CD4-positive, alpha-beta T cell treated with Interleukin-6 for 4 hours (primary cell): Measurements from ENCODE around the gene GLB1L2.

ENCODE experiments used
- DNase-seq: peaks from one replicate; pipeline ENCODE4 v3.0.0-alpha.2; 2020; ENCODE audit warnings: mixed read lengths

GLB1L2 gene

DNA sequence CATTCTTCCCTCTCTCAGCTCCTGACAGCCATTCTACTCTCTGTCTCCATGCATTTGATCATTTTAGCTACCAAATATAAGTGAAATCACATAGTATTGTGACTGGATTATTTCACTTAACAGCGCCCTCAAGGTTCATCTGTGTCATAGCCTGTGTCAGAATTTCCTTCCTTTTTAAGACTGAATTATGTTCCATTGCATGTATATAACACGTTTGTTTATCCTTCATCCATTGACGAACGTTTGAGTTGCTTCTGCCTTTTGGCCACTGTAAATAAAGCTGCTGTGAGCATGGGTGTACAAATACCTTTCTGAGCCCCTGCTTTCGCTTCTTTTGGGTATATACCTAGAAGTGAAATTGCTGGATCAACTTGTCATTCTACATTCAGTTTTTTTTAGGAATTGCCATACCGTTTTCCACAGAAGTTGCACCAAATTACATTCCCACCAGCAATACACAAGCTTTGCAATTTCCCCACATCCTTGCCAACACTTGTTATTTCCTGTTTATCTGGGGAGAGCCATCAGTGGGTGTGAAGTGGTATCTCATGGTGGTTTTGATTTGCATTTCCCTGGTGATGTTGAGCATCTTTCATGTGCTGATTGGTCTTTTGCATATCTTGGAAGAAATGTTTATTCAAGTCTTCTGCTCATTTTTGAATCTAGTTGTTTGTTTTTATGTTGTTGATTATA is 17.5 kb downstream of the GLB1L2 start:
- no peak for DNase-seq

DNA sequence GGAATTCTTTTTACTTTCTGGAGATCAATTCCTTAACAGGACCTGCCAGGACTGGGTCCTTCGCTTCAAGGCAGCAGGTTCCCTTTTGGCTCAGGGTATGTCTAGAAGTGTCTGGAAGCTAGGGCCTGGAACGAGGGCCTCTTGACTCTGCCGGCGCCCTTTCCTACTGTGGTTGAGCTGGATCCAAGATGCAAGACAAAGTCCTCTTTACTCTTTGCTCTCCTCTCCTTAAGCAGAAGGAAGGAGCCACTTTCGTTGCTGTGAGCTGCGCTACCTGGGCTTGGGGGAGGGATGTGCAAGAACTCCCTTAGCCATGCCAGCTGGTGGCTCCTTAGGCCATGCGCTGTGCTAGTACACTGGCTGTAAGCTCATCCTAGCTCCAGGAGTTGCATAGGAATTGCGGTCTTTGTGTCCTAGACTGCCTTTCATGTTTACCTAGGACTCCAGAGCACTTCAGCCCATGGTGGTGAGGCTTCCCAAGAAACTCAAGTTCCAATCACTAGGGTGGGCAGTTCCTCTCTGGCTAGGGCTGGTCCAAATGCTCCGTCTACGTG is 18.1 kb downstream of the GLB1L2 start:
- no peak for DNase-seq

DNA sequence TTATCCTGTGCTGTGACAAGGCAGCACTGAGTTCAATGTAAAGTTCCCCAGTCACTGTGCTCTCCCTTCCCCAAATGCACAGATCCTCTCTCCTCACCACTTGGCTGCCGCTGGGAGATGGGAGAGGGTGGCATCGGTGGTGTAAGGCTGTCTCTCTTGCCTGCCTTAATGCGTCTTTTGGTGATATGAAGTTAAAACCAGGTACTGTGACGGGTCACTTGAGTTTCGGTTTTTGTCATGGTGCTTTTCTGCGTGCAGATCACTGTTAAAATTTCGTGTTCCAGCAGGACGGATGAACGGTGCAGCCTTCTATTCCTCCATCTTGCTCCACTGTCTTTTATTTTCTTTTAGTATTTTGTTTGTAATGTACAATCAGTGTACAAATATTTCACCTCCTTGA is 18.6 kb downstream of the GLB1L2 start:
- DNase-seq: no peak

DNA sequence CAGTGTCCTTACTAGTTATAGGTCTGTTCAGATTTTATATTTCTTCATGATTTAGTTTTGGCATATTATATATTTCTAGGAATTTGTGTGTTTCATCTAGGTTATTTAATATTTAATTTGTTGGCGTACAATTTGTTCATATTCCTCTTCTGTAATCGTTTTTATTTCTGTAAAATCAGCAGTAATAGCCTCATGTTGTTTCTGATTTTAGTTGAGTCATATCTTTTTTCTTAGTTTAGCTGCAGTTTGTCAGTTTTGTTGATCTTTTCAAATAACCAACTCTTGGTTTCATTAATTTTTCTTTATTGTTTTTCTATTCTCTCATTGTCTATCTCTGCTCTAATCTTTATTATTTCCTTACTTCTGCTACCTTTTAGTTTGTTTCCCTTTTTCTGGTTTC is 20.3 kb downstream of the GLB1L2 start:
- no peak for DNase-seq

DNA sequence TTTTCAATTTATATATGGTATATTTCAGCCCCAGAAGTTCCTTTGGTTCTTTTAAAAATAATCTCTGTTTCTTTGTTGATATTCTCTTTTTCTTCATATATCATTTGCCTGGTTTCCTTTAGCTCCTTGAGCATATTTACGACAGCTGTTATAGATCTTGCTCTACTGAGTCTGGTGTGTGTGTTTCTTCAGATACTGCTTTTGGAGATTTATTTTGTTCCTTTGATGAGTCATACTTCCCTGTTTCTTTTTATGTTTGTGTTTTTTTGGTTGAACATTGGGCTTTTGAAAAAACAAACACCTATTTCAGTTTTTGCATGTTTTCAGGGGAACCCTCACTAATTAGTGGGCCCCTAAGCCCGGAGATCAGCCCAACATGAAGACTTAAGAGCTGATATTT is 23.3 kb downstream of the GLB1L2 start:
- no peak for DNase-seq

DNA sequence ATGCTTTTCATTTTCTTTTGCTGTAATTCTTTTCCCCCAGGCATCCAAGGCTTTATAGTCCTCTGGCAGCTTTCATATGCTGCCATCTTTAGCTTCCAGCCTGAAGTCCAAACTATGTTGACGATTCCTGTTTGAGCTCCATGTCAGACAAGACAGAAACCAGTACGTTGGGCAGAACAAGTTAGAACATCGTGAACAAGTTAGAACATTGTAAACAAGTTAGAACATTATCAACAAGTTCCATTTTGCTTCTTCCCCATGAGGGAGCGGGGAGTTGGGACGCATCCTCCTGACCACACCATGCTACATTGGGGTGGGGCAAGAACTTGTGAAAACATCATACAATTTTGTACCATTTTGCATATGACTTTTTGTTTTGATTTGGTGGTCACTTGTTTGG is 23.9 kb downstream of the GLB1L2 start:
- no peak for DNase-seq

DNA sequence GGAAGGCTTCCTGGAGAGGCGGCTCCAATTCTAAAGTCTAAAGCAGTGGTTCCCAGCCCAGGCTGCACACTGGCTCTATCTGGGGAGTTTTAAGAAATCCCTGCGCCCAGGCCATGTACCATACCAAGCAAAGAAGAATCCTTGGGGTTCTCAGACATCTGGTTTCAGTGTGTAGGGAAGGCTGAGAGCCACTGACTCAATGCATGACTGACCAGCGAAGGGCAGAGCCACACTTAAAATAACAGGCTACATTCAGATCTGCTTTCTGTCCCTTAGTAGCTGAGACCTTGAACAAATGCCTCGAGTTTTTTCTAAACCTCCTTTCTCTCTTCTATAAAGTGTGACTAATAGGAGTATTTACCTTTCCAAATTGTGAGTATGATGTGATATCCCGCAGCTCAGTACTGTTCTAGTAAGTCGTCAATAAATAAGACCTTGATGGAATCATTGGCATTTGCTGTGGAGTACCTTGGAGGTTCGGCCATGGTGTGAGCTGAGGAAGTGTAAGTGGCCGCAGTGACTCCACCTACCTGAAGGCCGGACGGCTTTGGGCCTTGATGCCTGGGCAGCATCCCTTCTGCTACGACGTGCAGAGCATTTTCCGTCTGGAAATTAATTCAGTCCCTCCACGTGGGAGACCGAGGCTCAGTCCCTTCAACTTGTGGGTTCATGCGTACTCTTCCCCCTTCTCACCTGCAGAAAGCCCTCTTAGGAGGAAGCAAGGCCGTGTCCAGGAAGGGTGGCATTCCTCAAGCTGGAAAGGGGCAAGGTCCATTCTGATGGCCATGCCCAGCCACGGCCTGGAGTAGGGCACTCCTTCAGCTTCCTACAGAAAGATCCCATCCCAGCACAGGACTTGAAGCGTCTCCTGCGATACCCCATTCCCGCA is 25.1 kb downstream of the GLB1L2 start:
- no peak for DNase-seq

DNA sequence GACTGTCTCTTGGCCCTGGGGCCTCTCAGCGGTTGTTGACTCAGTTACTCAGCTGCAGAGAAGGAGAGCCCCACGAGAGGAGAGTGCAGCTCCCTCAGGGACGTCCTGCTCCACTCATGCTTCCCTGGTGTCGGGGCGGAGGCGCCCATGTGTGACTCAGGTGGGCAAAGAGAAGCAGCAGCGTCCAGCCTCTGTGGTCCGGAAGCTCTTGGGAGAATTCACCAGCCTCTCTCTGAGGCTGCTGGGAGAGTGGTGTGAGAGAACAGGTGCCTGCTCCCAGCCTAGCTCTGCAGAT is 25.7 kb downstream of the GLB1L2 start:
- DNase-seq: no peak

DNA sequence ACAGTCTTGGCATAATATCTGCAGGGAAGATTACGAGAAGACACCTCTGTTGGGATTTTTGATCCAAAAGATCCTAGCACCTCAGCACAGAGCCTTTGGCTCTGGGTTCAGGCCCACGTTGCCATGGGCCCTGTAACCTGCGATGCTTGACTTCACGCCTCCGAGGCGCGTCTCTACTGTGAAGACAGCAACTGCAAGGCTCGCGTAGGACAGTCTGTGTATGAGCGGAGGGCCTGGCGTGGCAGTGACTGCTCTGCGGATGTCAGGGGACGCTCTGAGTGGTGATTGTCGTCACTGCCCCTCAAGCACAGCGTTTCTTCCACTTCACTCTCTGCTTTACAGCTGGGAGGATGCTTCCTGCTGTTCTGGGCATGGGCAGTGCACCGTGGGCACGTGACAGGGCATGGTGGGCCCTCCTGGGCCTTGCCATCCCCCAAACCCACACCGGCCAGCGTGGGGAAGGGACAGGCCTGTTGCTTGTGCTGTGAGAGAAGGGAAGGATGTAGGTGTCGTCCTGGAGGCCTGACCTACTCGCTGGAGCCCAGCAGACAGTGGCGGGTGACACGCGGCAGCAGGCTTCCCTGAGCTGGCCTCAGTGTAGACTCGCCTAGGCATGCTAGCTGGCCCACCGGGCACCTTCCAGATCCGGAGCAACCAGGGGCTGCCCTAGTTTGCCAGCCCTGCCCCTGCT is 26.5 kb downstream of the GLB1L2 start:
- no peak for DNase-seq

DNA sequence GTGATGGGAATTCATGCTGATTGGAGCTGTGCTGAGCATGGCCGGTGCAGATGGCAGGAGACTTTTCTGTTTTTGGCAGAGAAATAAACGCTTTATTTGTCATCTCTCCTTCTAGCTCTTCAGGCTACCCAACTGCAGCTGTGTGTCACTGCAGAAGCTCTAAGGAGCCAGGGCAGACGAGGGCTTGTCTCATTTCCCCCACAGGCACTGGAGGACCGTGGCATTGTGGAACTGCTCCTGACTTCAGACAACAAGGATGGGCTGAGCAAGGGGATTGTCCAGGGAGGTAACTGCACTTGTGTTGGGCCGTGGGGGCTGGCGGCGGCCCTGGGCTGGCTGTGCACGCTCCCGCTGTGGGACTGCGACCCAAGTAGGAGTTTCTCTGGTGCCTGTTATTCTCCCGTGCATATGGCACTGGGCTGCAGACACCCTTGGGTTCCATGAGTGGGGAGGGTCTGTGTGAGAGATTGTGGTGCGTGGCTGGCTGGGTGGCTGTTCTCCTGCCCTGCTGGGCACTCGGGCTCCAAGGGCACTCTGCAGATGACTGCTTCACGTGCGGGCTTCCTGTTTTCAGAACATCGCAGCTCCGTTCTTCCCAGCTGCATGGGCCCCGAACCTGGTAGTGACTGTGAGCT is 27.2 kb downstream of the GLB1L2 start:
- DNase-seq: no peak

DNA sequence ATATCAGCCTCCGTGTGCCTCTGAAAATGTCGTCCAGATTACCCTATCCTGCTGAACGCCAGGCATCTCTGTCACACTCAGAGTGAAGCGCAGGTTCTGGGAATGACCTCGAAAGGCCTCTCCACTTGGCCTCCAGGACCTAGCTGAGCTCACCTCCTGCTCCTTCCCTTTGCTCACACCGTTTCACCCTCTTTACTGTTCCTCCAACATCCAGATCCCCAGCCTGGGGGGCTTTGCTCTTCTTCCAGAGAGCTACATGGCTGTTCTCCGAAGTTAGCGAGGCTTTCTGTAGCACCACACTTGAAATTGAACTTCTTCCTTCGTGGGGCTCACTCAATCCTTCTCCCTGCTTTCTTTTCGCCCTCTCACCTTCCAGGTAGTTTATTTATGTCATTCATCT is 27.9 kb downstream of the GLB1L2 start:
- DNase-seq: no peak

DNA sequence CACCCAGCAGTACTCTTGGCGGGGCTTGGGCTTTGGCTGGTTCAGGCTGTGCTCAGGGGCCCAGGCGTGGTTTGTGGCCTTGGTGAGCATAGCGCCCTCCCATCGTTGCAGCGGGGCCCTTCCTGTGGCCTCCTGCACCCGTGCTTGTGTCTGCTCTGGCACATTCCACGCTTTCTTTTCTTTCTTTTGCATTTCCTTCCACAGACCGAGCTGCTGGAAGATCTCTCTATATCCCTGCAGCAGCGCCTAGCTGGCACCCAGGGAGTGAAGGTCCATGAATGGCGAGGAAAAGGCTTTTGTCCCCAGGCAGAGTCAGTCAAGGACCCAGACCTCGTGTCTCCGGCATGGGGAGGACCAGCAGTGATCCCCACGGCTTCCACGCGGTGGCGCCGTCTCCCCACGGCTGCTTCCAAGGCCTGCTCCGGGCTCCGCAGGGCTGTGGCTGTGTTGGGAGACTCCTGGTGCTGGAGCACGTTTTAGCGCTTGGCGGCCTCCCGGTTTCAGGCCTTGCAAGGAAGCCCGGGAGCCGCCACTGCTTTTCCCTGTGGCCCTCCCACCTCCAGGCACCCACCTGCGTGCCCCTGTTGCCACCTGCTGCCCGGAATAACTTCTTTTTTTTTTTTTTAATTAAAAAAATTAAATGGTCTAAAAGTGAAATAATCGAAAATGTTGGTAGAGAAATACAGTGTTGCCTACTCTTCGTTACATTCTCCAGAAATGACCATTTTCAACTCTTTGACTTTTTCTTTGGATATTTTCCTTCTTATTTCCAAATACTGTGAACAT is 28.5 kb downstream of the GLB1L2 start:
- DNase-seq: peak; percentile 64

DNA sequence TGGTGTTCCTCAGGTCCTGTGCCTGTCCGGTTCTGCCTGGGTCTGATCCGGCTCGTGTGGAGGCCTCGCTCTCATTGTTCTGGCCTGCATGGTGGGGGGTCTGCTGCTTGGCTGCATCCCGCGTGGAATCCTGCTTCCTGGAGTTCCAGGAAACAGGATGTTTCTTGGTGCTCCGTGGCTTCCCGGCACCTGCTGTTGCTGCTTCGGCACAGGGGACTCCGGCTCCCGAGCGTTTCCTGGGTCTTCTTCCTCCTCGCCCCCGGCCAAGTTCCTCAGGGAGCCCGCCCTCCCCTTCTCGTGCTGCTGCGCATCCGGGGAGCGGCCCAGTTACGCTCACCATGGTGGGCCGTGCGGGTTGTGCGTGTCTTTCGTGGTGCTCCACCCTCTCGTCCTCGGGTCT is 29.9 kb downstream of the GLB1L2 start:
- DNase-seq: no peak

DNA sequence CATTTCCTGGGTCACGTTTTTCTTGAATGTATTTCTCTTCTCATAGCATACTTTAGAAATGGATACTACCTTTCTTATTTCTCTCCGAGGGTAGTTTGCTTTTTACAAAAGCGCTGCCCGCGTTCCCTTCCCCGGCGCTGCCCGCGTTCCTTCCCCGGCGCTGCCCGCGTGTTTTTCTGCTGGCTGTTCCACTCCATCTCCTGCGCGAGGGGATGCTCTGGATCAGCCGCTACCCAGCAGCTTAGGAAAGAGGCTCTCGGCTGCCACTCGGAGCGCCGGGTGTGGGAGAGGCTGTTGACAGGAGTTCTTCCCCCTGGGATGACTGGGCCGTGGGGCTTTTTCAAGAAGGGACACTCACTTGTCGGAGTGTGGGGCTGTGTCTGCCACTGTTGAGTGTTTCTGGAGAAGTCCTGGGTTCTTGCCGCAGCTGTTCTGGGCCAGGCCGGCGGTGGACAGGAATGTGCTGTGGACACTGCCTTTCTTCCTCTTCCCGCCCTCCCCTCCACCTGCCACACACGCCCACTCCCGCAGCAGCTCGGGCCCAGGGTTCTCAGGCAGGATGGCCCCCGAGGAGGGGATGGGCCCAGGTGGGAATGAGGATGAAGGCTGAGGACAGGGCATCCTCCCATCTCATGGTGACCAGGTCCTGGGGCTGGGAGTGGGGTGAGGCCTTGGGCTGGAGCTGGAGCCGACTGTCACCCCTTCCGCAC is 30.6 kb downstream of the GLB1L2 start:
- DNase-seq: no peak

DNA sequence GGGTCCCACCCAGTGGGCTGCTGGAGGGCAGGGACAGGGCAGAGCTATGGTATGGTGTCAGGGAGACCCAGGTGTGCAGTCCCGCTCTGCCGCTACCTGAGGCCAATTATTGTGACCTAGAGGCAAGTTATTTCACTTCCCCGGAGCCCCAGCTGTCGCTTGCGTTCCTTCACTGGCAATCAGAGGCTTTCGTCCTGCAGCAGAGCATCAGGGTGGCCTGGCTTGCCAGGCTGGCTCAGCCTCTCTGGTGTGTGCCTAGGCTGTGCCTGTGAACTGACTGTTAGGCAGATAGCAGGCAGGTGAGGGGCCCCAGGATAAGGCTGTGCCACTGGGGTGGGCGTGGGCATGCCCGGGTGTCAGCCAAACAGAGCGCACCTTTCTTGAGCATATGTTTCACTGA is 31.4 kb downstream of the GLB1L2 start:
- no peak for DNase-seq

DNA sequence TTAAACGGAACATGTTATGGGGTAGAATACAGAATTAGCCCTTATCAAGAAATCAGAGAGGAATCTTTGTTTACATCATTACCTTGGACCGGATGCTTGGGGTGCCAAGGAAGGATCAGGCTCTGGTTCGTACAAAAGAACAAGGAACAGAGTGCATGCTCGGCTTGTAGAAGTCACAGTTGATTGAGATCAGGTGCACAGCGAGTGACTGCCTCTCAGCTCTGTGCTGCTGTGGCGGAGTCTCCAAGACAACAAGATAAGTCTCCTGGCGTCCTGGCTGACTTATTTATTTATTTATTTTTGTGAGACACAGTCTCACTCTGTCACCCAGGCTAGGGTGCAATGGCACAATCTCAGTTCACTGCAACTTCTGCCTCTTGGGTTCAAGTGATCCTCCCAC is 31.8 kb downstream of the GLB1L2 start:
- DNase-seq: no peak

DNA sequence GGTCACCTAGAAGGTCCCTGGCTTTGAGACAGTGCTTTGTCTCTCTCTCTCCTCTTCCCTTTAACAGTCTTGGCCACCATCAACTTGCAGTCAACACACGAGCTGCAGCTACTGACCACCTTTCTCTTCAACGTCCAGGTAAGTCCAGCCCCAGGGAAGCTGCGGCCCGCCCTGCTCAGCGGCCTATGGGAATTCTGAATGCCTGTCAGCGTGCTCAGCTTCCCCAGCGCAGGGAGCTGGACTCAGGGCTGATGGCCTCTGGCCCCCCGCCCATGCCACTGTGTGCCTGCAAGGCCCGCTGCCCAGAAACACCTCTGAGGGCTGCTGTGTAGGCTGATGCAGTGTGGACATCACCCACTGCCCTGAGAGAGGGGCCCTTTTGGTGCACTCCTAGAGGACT is 32.5 kb downstream of the GLB1L2 start:
- no peak for DNase-seq

DNA sequence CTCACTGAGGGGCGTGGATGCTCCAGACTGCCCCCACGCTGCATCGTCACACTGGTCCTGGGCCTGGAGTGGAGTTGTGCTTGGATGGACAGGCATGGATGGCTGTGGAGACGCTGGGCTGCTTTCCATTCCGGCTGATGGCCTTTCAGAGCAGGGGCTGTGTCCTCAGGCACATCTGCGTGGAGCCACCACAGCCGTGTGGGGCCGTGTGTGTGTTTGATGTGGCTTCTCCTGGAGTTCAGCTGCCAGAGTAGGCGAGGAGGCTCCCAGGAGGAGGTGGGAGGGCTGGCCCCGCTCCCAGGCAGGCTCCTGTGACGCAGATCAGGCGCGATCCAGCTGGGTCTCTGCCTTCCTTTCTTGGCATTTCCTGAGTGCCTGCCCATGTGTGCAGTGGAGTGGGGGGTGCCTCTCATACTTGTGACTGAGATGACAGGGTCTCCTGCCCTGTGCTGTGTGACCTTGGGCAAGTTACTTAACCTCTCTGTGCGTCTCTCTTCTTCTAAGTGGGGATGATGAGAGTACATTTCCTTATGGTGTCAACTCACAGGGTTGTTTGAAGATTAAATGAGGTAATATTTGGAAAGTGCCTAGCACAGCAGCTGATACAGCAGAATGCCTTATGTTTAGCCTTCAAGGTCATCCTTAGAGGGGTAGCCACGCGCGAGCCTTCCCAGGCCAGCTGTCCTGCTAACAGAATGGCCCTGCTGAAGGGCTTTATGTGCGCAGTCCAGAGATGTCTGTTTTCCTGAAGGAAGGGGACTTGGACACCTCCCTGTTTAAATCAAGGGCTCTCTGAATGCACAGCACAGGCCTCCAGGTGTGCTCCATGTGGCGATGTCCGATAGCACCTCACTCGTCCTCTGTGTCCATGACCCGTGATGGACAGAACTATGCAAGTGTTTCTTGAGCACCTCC is 33.5 kb downstream of the GLB1L2 start:
- DNase-seq: no peak

DNA sequence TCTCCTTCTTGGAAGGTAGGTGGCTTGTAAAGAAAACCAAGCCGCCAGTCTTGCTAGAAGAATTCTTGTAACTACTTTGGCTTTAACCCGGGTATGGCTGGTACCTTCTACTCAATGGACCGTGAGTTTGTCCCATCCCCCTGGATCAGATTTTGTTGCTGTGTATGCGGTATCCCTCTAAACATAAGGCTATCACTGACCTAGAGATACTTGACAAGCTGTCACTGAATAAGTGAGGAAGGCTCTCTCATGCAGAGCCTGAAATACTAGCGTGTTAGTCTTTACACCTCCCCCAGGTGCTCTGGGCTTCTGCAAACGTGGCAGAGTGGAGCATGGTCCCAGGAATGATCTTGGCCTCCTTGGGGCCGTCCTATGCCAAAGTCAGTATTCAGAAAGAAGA is 34.5 kb downstream of the GLB1L2 start:
- DNase-seq: no peak

DNA sequence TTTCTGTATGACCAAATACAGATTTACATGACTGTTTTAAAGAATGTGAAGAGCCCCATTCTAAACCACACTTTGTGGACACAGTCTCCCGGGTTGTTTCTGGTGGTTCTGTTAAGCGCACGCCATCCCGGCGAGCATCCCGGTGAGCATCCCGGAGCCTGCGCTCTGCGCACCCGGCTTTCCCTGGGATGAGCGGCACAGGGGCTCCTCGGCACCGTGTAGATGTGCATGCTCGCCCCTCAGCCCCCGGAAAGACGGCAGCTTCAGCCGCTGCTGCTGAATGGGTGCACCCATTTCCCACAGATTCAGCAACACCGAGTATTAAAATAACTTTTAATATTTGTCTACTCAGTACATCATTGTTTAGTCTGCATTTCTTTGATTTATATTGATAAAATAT is 36.0 kb downstream of the GLB1L2 start:
- no peak for DNase-seq
